ENCODE results near the gene OR52H1.
A peak's percentile ranks its signal among the peaks of the same experiment; 100 is the strongest.
"Not testable (repeated sequence)": the region's sequence is repeated elsewhere in the genome, so short reads cannot be mapped to it uniquely, and the experiment has no call there.

The OR52H1 gene

GRCh38 chr11:5548440-5548839, at the start of gene OR52H1:
Gene OR52H1 (minus strand): TSS chr11:5548540. CDS start chr11:5545505, 3,035 bp downstream.
- no peak for DNase-seq

DNA sequence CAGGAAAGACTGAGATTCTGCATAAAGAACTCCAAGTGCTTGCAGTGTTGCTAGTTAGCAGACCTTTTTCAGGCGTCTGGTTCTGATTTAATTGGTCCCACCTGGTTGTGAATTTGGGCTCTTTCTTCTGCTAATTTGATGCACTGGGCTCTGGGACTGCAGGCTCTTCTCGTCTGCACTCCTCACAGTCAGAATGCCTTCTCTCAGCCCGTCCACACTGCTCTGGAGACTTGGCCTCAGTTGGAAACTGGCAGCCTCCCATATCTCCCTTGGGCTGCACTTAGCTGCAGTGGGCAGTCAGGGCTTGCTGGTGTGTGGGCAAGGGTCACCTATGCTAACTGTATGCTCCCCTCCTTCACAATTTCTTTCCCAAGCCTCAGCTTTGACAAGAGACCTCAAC, 49.6 kb upstream of the OR52H1 start:
- no peak for DNase-seq

- peak; percentile 3 for DNase-seq
Measured at GRCh38 chr11:5596607-5597201, 48.4 kb upstream of the OR52H1 start, which contains the start of gene TRIM6. Gene TRIM6 (plus strand): TSS chr11:5596637. CDS start chr11:5596898, 261 bp downstream.

DNA sequence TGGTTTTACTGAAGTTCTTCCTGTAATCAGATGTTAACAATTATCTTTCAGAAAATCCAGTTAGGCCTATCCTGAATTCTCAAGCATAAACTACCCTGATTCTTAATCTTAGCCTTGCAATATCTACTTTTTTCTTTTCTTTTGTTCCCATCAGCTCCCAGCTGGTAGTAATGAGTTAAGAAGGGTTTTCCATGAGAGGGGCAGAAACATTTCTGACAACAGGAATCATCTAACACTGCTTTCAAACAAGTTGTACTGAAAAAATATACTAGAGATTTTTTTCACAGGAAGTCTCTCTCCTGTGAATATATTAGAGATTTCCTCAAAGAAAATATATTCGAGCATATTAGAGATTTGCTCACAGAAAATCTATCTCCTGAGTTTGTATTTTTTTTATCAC, 44.8 kb upstream of the OR52H1 start:
- DNase-seq, result no peak

DNA sequence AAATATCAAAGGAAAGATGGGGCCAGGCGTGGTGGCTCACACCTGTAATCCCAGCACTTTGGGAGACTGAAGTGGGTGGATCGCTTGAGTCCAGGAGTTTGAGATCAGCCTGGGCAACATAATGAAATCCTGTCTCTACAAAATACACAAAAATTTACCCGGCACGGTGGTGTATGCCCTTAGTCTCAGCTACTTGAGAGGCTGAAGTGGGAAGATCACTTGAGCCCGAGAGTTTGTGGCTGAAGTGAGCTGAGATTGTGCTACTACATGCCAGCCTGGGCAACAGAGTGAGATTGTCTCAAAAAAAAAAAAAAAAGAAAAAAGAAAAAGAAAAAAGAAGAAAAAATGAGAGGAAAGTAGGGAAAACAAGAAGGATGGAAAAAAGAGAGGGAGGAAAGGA, 44.3 kb upstream of the OR52H1 start:
- no peak for DNase-seq

DNA sequence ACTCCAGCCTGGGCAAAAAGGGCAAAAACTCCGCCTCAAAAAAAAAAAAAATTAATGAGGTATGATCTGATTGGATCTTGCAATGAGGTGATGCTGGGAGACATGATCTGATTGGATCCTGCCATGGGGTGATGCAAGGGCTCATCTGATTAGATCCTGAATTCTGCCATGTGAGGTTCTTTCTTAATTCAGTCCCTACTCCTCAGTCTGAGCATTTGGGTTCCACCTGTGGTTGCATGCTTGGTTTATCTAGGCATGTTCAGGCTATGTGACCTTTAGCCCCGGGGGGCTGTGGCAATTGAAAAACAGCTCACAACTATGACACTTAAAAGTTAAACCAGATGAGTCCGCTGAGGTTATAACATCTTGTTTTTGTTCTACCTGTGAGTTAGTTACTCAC, 43.3 kb upstream of the OR52H1 start:
- no peak for DNase-seq

- not testable (repeated sequence) for DNase-seq
Measured at GRCh38 chr11:5589906-5590305, 41.6 kb upstream of the OR52H1 start.

GRCh38 chr11:5584458-5584857, 36.1 kb upstream of the OR52H1 start:
- not testable (repeated sequence) for DNase-seq

GRCh38 chr11:5581014-5581413, 32.7 kb upstream of the OR52H1 start:
- no peak for DNase-seq

DNA sequence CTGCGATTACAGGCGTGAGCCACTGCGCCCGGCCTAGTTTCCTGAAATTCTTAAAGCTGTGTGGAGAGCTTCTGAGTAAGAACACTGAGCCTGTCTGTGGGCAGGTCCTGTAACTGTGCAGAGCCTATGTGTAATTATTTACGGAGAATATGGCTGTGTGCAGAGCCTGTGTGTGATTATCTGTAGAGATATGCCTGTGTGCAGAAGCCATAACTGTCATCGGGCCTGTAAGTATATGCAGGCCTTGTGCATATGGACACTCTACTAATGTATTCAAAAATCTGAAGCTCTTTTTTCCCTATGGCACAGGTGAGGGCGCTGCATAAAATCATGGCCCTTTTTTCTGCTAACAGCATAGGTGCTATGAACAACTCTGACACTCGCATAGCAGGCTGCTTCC, 32.2 kb upstream of the OR52H1 start, which contains the start of gene OR52B6:
Gene OR52B6 (plus strand): TSS at position 301 of the 400 bp plus-strand sequence. CDS start 0 bp downstream, at position 301.
- DNase-seq, result no peak

- DNase-seq, result no peak
Measured at GRCh38 chr11:5577101-5577500, 28.8 kb upstream of the OR52H1 start.

GRCh38 chr11:5575152-5575551, 26.8 kb upstream of the OR52H1 start:
- no peak for DNase-seq

DNA sequence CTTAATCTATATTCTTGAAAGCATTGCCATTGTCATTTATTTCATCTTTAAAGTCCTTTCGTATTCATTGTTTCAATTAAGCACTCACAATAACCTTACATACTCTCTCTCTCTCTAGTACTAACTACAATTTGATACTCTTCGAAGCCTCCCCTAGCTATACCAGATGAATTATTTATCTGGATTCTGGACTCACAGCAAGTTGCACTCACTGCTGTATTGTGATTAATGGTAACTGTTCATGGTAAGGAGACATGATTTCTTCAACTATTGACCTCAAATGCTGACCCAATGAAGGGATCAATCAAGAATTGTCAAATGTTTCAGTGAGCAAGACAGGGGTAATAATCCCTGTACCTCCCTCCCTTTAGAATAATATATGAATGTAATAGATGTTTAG, 26.3 kb upstream of the OR52H1 start:
- DNase-seq, result no peak

- no peak for DNase-seq
Measured at GRCh38 chr11:5564259-5565019, 16.1 kb upstream of the OR52H1 start.

- DNase-seq, result no peak
Measured at GRCh38 chr11:5557751-5558150, 9.4 kb upstream of the OR52H1 start.

- DNase-seq, result no peak
Measured at GRCh38 chr11:5556596-5557188, 8.4 kb upstream of the OR52H1 start.

- no peak for DNase-seq
Measured at GRCh38 chr11:5553343-5553742, 5.0 kb upstream of the OR52H1 start.

GRCh38 chr11:5550440-5551095, 2.2 kb upstream of the OR52H1 start:
- no peak for DNase-seq

GRCh38 chr11:5547982-5548381, 358 bp downstream of the OR52H1 start:
- DNase-seq, result no peak

GRCh38 chr11:5546457-5546856, 1.9 kb downstream of the OR52H1 start:
- no peak for DNase-seq

GRCh38 chr11:5541427-5541826, 6.9 kb downstream of the OR52H1 start:
- DNase-seq, result no peak

- no peak for DNase-seq
Measured at GRCh38 chr11:5536482-5536881, 11.9 kb downstream of the OR52H1 start.

- no peak for DNase-seq
Measured at GRCh38 chr11:5534046-5534445, 14.3 kb downstream of the OR52H1 start.

All from stimulated activated CD4-positive, alpha-beta T cell treated with anti-CD3 and anti-CD28 coated beads, Interleukin-4, amount 100 ng/mL, for 1 hour (primary cell).